T-helper 17 cell (primary cell): ENCODE results near the gene LMF1. TPM values are rescaled to one million over a fixed set of nuclear protein-coding genes. Genes with fewer than 3 reads are reported as not detected.

Source experiments
- ATAC-seq: fragments of 150-1000 bp; cut with Tn5 transposase; 2 replicates; pipeline ENCODE4 v1.10.0; 2021; ENCODE audit warnings: mild to moderate bottlenecking, moderate library complexity
- DNase-seq, 3 donors: peaks; one replicate each; pipeline versions ENCODE4 v3.0.0 to v3.0.0-alpha.2; 2020 to 2021
- H3K9me3 ChIP-seq: one replicate; pipeline ENCODE4 v1.7.0; 2013; ENCODE audit warnings: low read length, mild to moderate bottlenecking; ENCODE audit not compliant: control insufficient read depth, poor library complexity, severe bottlenecking
- H3K27ac Mint-ChIP-seq: one replicate; pipeline ENCODE4 v1.8.0; 2022; ENCODE audit warnings: mild to moderate bottlenecking, moderate library complexity, mixed read lengths
- H3K27me3 Mint-ChIP-seq: one replicate; pipeline ENCODE4 v1.8.0; 2022; ENCODE audit warnings: mixed read lengths
- H3K36me3 Mint-ChIP-seq: one replicate; pipeline ENCODE4 v1.8.0; 2022; ENCODE audit warnings: low read depth, mixed read lengths
- H3K4me1 Mint-ChIP-seq: one replicate; pipeline ENCODE4 v1.8.0; 2022; ENCODE audit warnings: mild to moderate bottlenecking, mixed read lengths
- H3K4me3 Mint-ChIP-seq: one replicate; pipeline ENCODE4 v1.8.0; 2022; ENCODE audit warnings: mild to moderate bottlenecking, moderate library complexity, mixed read lengths
- total RNA-seq, 4 donors: library from RNA in 2 of 4; stranded (reverse) in 2 of 4; gene quantifications; one replicate each; pipeline ENCODE4 v1.2.3 and lab custom pipeline; 2022 to 2026

The LMF1 gene
- total RNA-seq (10 to 100 TPM; 44.4 to 45.6 TPM), total RNA-seq (lab: John Stamatoyannopoulos, UW) (20.4 to 26.2 reads per million in 2 donors)

- Mint-ChIP-seq H3K4me1 (peaks cover 3% of the 10 kb centered on the region), H3K36me3 (no peaks in the 10 kb centered on the region), H3K27ac (no peak within 1 kb of the TSS), H3K4me3 (peak within 1 kb of the TSS; percentile 81), H3K27me3 (no peaks in the 10 kb centered on the region)
- peak; percentile 97 for ATAC-seq
- H3K9me3 ChIP-seq, result no peaks in the 10 kb centered on the region
- peak; percentile 96 to 98 (median 98) for DNase-seq
Measured at GRCh38 chr16:970766-971581, at the start of gene LMF1. Gene LMF1 (minus strand): TSS chr16:970984. CDS start chr16:970980, 4 bp downstream.

GRCh38 chr16:1020091-1020399 lies 49.3 kb upstream of the LMF1 start:
- H3K9me3 ChIP-seq, result no peaks in the 10 kb centered on the region
- Mint-ChIP-seq H3K27me3 (peaks cover 7% of the 10 kb centered on the region), H3K4me1 (no peaks in the 10 kb centered on the region), H3K27ac (no peak overlapping the region), H3K4me3 (no peak overlapping the region), H3K36me3 (no peaks in the 10 kb centered on the region)
- DNase-seq (no peak), ATAC-seq (no peak)

- Mint-ChIP-seq H3K4me1 (no peaks in the 10 kb centered on the region), H3K36me3 (no peaks in the 10 kb centered on the region), H3K4me3 (no peak overlapping the region), H3K27ac (no peak overlapping the region), H3K27me3 (peaks cover 7% of the 10 kb centered on the region)
- ATAC-seq, result no peak
- no peaks in the 10 kb centered on the region for H3K9me3 ChIP-seq
- no peak for DNase-seq
Measured at GRCh38 chr16:1019231-1020090, 48.7 kb upstream of the LMF1 start.

- no peak overlapping the region for H3K27ac Mint-ChIP-seq
- H3K36me3 Mint-ChIP-seq, result no peaks in the 10 kb centered on the region
- no peak overlapping the region for H3K4me3 Mint-ChIP-seq
- H3K27me3 Mint-ChIP-seq, result peaks cover 7% of the 10 kb centered on the region
- H3K9me3 ChIP-seq, result no peaks in the 10 kb centered on the region
- ATAC-seq (no peak), DNase-seq (no peak)
- no peaks in the 10 kb centered on the region for H3K4me1 Mint-ChIP-seq
Measured at GRCh38 chr16:1018447-1019198, 47.8 kb upstream of the LMF1 start.

GRCh38 chr16:1014771-1015495 lies 44.1 kb upstream of the LMF1 start:
- ATAC-seq (no peak), DNase-seq (no peak)
- Mint-ChIP-seq H3K36me3 (no peaks in the 10 kb centered on the region), H3K4me3 (no peak overlapping the region), H3K4me1 (peaks cover 4% of the 10 kb centered on the region), H3K27me3 (peaks cover 12% of the 10 kb centered on the region), H3K27ac (no peak overlapping the region)
- no peaks in the 10 kb centered on the region for H3K9me3 ChIP-seq

- H3K36me3 Mint-ChIP-seq, result peaks cover 2% of the 10 kb centered on the region
- DNase-seq (no peak), ATAC-seq (no peak)
- peaks cover 12% of the 10 kb centered on the region for H3K27me3 Mint-ChIP-seq
- H3K9me3 ChIP-seq, result no peaks in the 10 kb centered on the region
- H3K4me3 Mint-ChIP-seq, result no peak overlapping the region
- H3K27ac Mint-ChIP-seq, result no peak overlapping the region
- H3K4me1 Mint-ChIP-seq, result peaks cover 4% of the 10 kb centered on the region
Measured at GRCh38 chr16:1014221-1014620, 43.4 kb upstream of the LMF1 start.

- DNase-seq (no peak), ATAC-seq (no peak)
- peaks cover 6% of the 10 kb centered on the region for H3K4me1 Mint-ChIP-seq
- H3K9me3 ChIP-seq, result no peaks in the 10 kb centered on the region
- H3K27me3 Mint-ChIP-seq, result peaks cover 11% of the 10 kb centered on the region
- no peak overlapping the region for H3K4me3 Mint-ChIP-seq
- H3K36me3 Mint-ChIP-seq, result peaks cover 2% of the 10 kb centered on the region
- H3K27ac Mint-ChIP-seq, result no peak overlapping the region
Measured at GRCh38 chr16:1013593-1013900, 42.8 kb upstream of the LMF1 start.

GRCh38 chr16:1012722-1013592 lies 42.2 kb upstream of the LMF1 start:
- no peak for DNase-seq
- Mint-ChIP-seq H3K4me1 (peaks cover 6% of the 10 kb centered on the region), H3K27me3 (peaks cover 13% of the 10 kb centered on the region), H3K4me3 (no peak overlapping the region), H3K36me3 (peaks cover 2% of the 10 kb centered on the region), H3K27ac (no peak overlapping the region)
- H3K9me3 ChIP-seq, result no peaks in the 10 kb centered on the region
- no peak for ATAC-seq

- Mint-ChIP-seq H3K27ac (no peak overlapping the region), H3K27me3 (peaks cover 13% of the 10 kb centered on the region), H3K36me3 (peaks cover 2% of the 10 kb centered on the region), H3K4me3 (no peak overlapping the region), H3K4me1 (peaks cover 6% of the 10 kb centered on the region)
- DNase-seq, result no peak
- H3K9me3 ChIP-seq, result no peaks in the 10 kb centered on the region
- no peak for ATAC-seq
Measured at GRCh38 chr16:1012135-1012534, 41.4 kb upstream of the LMF1 start.

GRCh38 chr16:1011316-1012082 lies 40.7 kb upstream of the LMF1 start:
- Mint-ChIP-seq H3K27ac (no peak overlapping the region), H3K4me1 (peaks cover 6% of the 10 kb centered on the region), H3K36me3 (peaks cover 2% of the 10 kb centered on the region), H3K27me3 (peaks cover 13% of the 10 kb centered on the region), H3K4me3 (no peak overlapping the region)
- DNase-seq (no peak), ATAC-seq (no peak)
- H3K9me3 ChIP-seq, result no peaks in the 10 kb centered on the region

GRCh38 chr16:1010815-1011214 lies 40.0 kb upstream of the LMF1 start:
- H3K9me3 ChIP-seq, result no peaks in the 10 kb centered on the region
- Mint-ChIP-seq H3K4me1 (peaks cover 9% of the 10 kb centered on the region), H3K27ac (no peak overlapping the region), H3K4me3 (no peak overlapping the region), H3K27me3 (peaks cover 13% of the 10 kb centered on the region), H3K36me3 (peaks cover 2% of the 10 kb centered on the region)
- ATAC-seq, result no peak
- DNase-seq, result no peak
